Smooth muscle cell (in vitro differentiated cells): ENCODE results near the gene RXRA. TPM values are rescaled to one million over a fixed set of nuclear protein-coding genes. Genes with fewer than 3 reads are reported as not detected.
A peak's percentile ranks its signal among the peaks of the same experiment; 100 is the strongest.

ENCODE experiments used
- DNase-seq: peaks from one replicate; lab custom pipeline; 2025; ENCODE audit not compliant: unreplicated experiment; lab: John Stamatoyannopoulos, UW
- H2AFZ ChIP-seq: fragments of 200-600 bp; sonication (generic); 2 replicates; pipeline ENCODE4 v1.6.0; 2016; ENCODE audit warnings: antibody characterized with exemption, low read depth, mild to moderate bottlenecking
- H3F3A ChIP-seq: fragments of 200-600 bp; sonication (generic); 2 replicates; pipeline ENCODE4 v1.6.0; 2017; ENCODE audit warnings: antibody characterized with exemption, low read depth
- H3K27ac ChIP-seq: fragments of 200-600 bp; sonication (generic); 2 replicates; pipeline ENCODE4 v1.5.1; 2016; ENCODE audit warnings: low read depth, mild to moderate bottlenecking
- H3K27me3 ChIP-seq: fragments of 200-600 bp; sonication (generic); 2 replicates; pipeline ENCODE4 v1.6.1; 2016; ENCODE audit warnings: low read depth, mild to moderate bottlenecking
- H3K36me3 ChIP-seq: fragments of 200-600 bp; sonication (generic); 2 replicates; pipeline ENCODE4 v1.5.1; 2016; ENCODE audit warnings: low read depth
- H3K4me1 ChIP-seq: fragments of 200-600 bp; sonication (generic); 2 replicates; pipeline ENCODE4 v1.5.1; 2016; ENCODE audit warnings: low read depth
- H3K4me2 ChIP-seq: fragments of 200-600 bp; sonication (generic); 2 replicates; pipeline ENCODE4 v1.6.0; 2016; ENCODE audit warnings: mild to moderate bottlenecking
- H3K4me3 ChIP-seq: fragments of 200-600 bp; sonication (generic); 2 replicates; pipeline ENCODE4 v1.5.1; 2016; ENCODE audit warnings: mild to moderate bottlenecking
- H3K79me2 ChIP-seq: fragments of 200-600 bp; sonication (generic); 2 replicates; pipeline ENCODE4 v1.6.0; 2016; ENCODE audit warnings: low read depth, mild to moderate bottlenecking
- H3K9ac ChIP-seq: fragments of 200-600 bp; sonication (generic); 2 replicates; pipeline ENCODE4 v1.6.0; 2016; ENCODE audit warnings: low read depth
- H3K9me3 ChIP-seq: fragments of 200-600 bp; sonication (generic); replicated peaks from 2 replicates; pipeline ENCODE4 v1.5.1; 2016; ENCODE audit warnings: low read depth
- H4K20me1 ChIP-seq: fragments of 200-600 bp; sonication (generic); 2 replicates; pipeline ENCODE4 v1.6.0; 2016; ENCODE audit warnings: low read depth
- CTCF ChIP-seq: fragments of 200-600 bp; sonication (generic); IDR thresholded peaks from 2 replicates; pipeline ENCODE4 v1.5.1; 2017; ENCODE audit warnings: borderline replicate concordance, mild to moderate bottlenecking, antibody characterized with exemption; ENCODE audit not compliant: insufficient read depth, poor library complexity, severe bottlenecking
- WGBS: methylation state at CpG from one replicate; pipeline ENCODE4 v1.1.7; 2016; ENCODE audit warnings: low lambda C conversion rate; 5-methylcytosine and 5-hydroxymethylcytosine counted together
- polyA plus RNA-seq: library from polyadenylated mRNA; unstranded; fragments of >200 nt; fragmentation: Nextera tagmentation; extraction: Ambion mirVana; gene quantifications from 2 replicates; pipeline ENCODE4 v1.2.1, GENCODE V29; 2016
- total RNA-seq: library from RNA; depleted of rRNA; stranded (reverse); fragments of >200 nt; gene quantifications from 2 replicates; pipeline ENCODE4 v1.2.3, GENCODE V29; 2014

RXRA gene
- total and polyA plus RNA-seq, 2 experiments from 2014 or later = 8.9 to 23.1 TPM

- Histone ChIP-seq H3K79me2 (no peaks in the 10 kb centered on the region), H3K4me2 (no peak overlapping the region), H3K9ac (no peak overlapping the region), H3K27me3 (no peaks in the 10 kb centered on the region), H3K9me3 (no peaks in the 10 kb centered on the region), H2AFZ (no peak overlapping the region), H3K27ac (no peak overlapping the region), H3K4me1 (no peaks in the 10 kb centered on the region), H3K4me3 (no peak overlapping the region), H4K20me1 (no peaks in the 10 kb centered on the region), H3K36me3 (no peaks in the 10 kb centered on the region), H3F3A (no peaks in the 10 kb centered on the region)
- DNase-seq = no peak
- no peak for TF ChIP-seq CTCF
- 97% methylated on average over 5 of the region's 6 CpGs for WGBS
Measured at GRCh38 chr9:134472256-134472655, 146.0 kb downstream of the RXRA start.

GRCh38 chr9:134473141-134474054 is 147.1 kb downstream of the RXRA start:
- H3F3A ChIP-seq = no peaks in the 10 kb centered on the region
- no peak overlapping the region for H3K4me3 ChIP-seq
- 83% methylated on average over 26 of the region's 26 CpGs for WGBS
- no peak overlapping the region for H3K9ac ChIP-seq
- no peaks in the 10 kb centered on the region for H3K79me2 ChIP-seq
- H3K36me3 ChIP-seq = no peaks in the 10 kb centered on the region
- no peaks in the 10 kb centered on the region for H3K9me3 ChIP-seq
- no peak for TF ChIP-seq CTCF
- H4K20me1 ChIP-seq = no peaks in the 10 kb centered on the region
- H3K4me1 ChIP-seq = no peaks in the 10 kb centered on the region
- H3K4me2 ChIP-seq = no peak overlapping the region
- H3K27me3 ChIP-seq = no peaks in the 10 kb centered on the region
- DNase-seq = no peak
- H2AFZ ChIP-seq = no peak overlapping the region
- H3K27ac ChIP-seq = peak overlapping the region; percentile 56

- H3K79me2 ChIP-seq = no peaks in the 10 kb centered on the region
- H3K36me3 ChIP-seq = no peaks in the 10 kb centered on the region
- no peaks in the 10 kb centered on the region for H4K20me1 ChIP-seq
- H3K4me1 ChIP-seq = no peaks in the 10 kb centered on the region
- 73% methylated on average over 6 of the region's 7 CpGs for WGBS
- no peak for DNase-seq
- no peak overlapping the region for H3K4me2 ChIP-seq
- TF ChIP-seq CTCF = no peak
- no peaks in the 10 kb centered on the region for H3K9me3 ChIP-seq
- H3F3A ChIP-seq = no peaks in the 10 kb centered on the region
- H3K27ac ChIP-seq = peak overlapping the region; percentile 56
- no peaks in the 10 kb centered on the region for H3K27me3 ChIP-seq
- H3K9ac ChIP-seq = no peak overlapping the region
- no peak overlapping the region for H2AFZ ChIP-seq
- no peak overlapping the region for H3K4me3 ChIP-seq
Measured at GRCh38 chr9:134474055-134474370, 147.8 kb downstream of the RXRA start.
